ENCODE results near the gene PDLIM1. TPM values are rescaled to one million over a fixed set of nuclear protein-coding genes. Genes with fewer than 3 reads are reported as not detected.

PDLIM1 gene
- total RNA-seq, 1 experiment from 2014 or later, result 67.4 TPM

GRCh38 chr10:95333997-95334804, 43.4 kb upstream of the PDLIM1 start:
- no TSS peak for BruUV-seq (replicated peaks)
- ATAC-seq (no peak), DNase-seq (ENCODE audit: low read depth, low spot score) (no peak)
- no peaks in the 10 kb centered on the region for H3K36me3 ChIP-seq (ENCODE audit: control insufficient read depth in 1 of 2, insufficient read depth in 2 of 2, low read length in 2 of 2)
- POLR2A ChIA-PET, result no interaction called here
- H3K4me2 ChIP-seq (ENCODE audit: low read length), result 0 out of 2 replicates have a peak overlapping the region, but pooled peaks have one; percentile 7
- peaks cover 0 to 21% of the 10 kb centered on the region in 2 experiments; a peak in 3 of 4 replicates for H3K4me1 ChIP-seq (ENCODE audit: control insufficient read depth in 1 of 2, insufficient read depth in 2 of 2, low read length in 2 of 2)
- H4K20me1 ChIP-seq (ENCODE audit: insufficient read depth), result no peaks in the 10 kb centered on the region
- no peaks in the 10 kb centered on the region for H3K27me3 ChIP-seq (ENCODE audit: insufficient read depth, low read length)
- H3K27ac ChIP-seq (ENCODE audit: low read depth, low read length), result no peak overlapping the region
- no peak overlapping the region for H2AFZ ChIP-seq (ENCODE audit: low read depth, low read length, poor library complexity, severe bottlenecking)
- H3K4me3 ChIP-seq (replicated peaks in 1 of 2; ENCODE audit: low read depth in 1 of 2, low read length in 2 of 2), result no peak overlapping the region
- intact Hi-C loops (cut with micrococcal nuclease), result no loop called here
- no peaks in the 10 kb centered on the region for H3K9me3 ChIP-seq (ENCODE audit: control insufficient read depth in 1 of 2, insufficient read depth in 1 of 2, low read depth in 1 of 2, low read length in 2 of 2)
- RAD21 ChIA-PET (ENCODE audit: low non-redundant PET in 1 of 2, low total read pairs in 2 of 2, uncharacterized antibody in 2 of 2, unreplicated experiment in 2 of 2), result no interaction called here
- CTCF ChIA-PET, result no interaction called here
- no peak overlapping the region for H3K9ac ChIP-seq (ENCODE audit: low read length)
- H3K79me2 ChIP-seq (ENCODE audit: insufficient read depth, low read length), result no peaks in the 10 kb centered on the region
- TF ChIP-seq SRF (IDR thresholded peaks at IDR 0.05; ENCODE audit: low read depth) (no peak), CEBPB (IDR thresholded peaks at IDR 0.05; ENCODE audit: low read depth) (no peak), SP1 (IDR thresholded peaks at IDR 0.05; ENCODE audit: low read depth) (no peak)
- no peaks in the 10 kb centered on the region for H3K9me2 ChIP-seq (ENCODE audit: insufficient read depth)

GRCh38 chr10:95332666-95333249, 42.0 kb upstream of the PDLIM1 start:
- no peaks in the 10 kb centered on the region for H3K79me2 ChIP-seq (ENCODE audit: insufficient read depth, low read length)
- TF ChIP-seq JUND (IDR thresholded peaks at IDR 0.05) (no peak), SRF (IDR thresholded peaks at IDR 0.05; ENCODE audit: low read depth) (no peak), ZFX (IDR thresholded peaks at IDR 0.05) (no peak)
- no peaks in the 10 kb centered on the region for H3K9me2 ChIP-seq (ENCODE audit: insufficient read depth)
- H3K9me3 ChIP-seq (ENCODE audit: control insufficient read depth in 1 of 2, insufficient read depth in 1 of 2, low read depth in 1 of 2, low read length in 2 of 2), result no peaks in the 10 kb centered on the region
- no peaks in the 10 kb centered on the region for H3K27me3 ChIP-seq (ENCODE audit: insufficient read depth, low read length)
- ChIA-PET POLR2A (no interaction called here), CTCF (no interaction called here), RAD21 (ENCODE audit: low non-redundant PET in 1 of 2, low total read pairs in 2 of 2, uncharacterized antibody in 2 of 2, unreplicated experiment in 2 of 2) (no interaction called here)
- ATAC-seq (no peak), DNase-seq (ENCODE audit: low read depth, low spot score) (no peak)
- no peak overlapping the region for H3K4me3 ChIP-seq (replicated peaks in 1 of 2; ENCODE audit: low read depth in 1 of 2, low read length in 2 of 2)
- no peaks in the 10 kb centered on the region for H4K20me1 ChIP-seq (ENCODE audit: insufficient read depth)
- BruUV-seq (replicated peaks), result no TSS peak
- intact Hi-C loops (cut with micrococcal nuclease), result no loop called here
- H3K4me2 ChIP-seq (ENCODE audit: low read length), result no peak overlapping the region
- H3K36me3 ChIP-seq (ENCODE audit: control insufficient read depth in 1 of 2, insufficient read depth in 2 of 2, low read length in 2 of 2), result no peaks in the 10 kb centered on the region
- H3K4me1 ChIP-seq (ENCODE audit: control insufficient read depth in 1 of 2, insufficient read depth in 2 of 2, low read length in 2 of 2), result peaks cover 0 to 16% of the 10 kb centered on the region in 2 experiments; a peak in 2 of 4 replicates
- no peak overlapping the region for H2AFZ ChIP-seq (ENCODE audit: low read depth, low read length, poor library complexity, severe bottlenecking)
- H3K9ac ChIP-seq (ENCODE audit: low read length), result no peak overlapping the region
- no peak overlapping the region for H3K27ac ChIP-seq (ENCODE audit: low read depth, low read length)

Measured in HCT116 (cell line).